ENCODE measurements around the gene LIME1. TPM values are rescaled to one million over a fixed set of nuclear protein-coding genes. Genes with fewer than 3 reads are reported as not detected.

LIME1 gene
- total and polyA plus RNA-seq, 10 of the 15 experiments (the other 5 are each of a cell fraction or from before 2014, with no cell fraction given) = 0.35 to 154 (median 49.9) TPM

- TF ChIP-seq POLR2AphosphoS5 (IDR thresholded peaks at IDR 0.05; ENCODE audit: low read length) (no peak), ETV6 (conservative IDR thresholded peaks at IDR 0.05 in 1 of 2, IDR thresholded peaks at IDR 0.05 in 1 of 2; ENCODE audit: borderline replicate concordance in 1 of 2, low read depth in 1 of 2) (no peak), GATAD2B (conservative IDR thresholded peaks at IDR 0.05; ENCODE audit: low read depth) (no peak), CHD2 (IDR thresholded peaks at IDR 0.05; ENCODE audit: borderline replicate concordance, low read depth, low read length) (no peak), SUZ12 (IDR thresholded peaks at IDR 0.05; ENCODE audit: unreplicated experiment) (no peak)
Observed at GRCh38 chr20:63687419-63688178, 48.9 kb upstream of the LIME1 start (continued).

- SMC1A ChIA-PET (ENCODE audit: uncharacterized antibody, unreplicated experiment) = interaction anchor here (1.5 kb wide), 1 partner anchor 151 kb away, joined by 3 read pairs; no protein-coding TSS in a partner anchor
- TF ChIP-seq POLR2A (IDR thresholded peaks at IDR 0.05; ENCODE audit: low read depth, low read length) = peak; percentile 50
- TF ChIP-seq TARDBP (IDR thresholded peaks at IDR 0.05; ENCODE audit: borderline replicate concordance) = no peak
- POLR2A ChIA-PET = no interaction called here
- Histone ChIP-seq H3K4me3 (no peak overlapping the region), H3K9me3 (replicated peaks; ENCODE audit: control insufficient read depth, insufficient read depth, low read length) (no peaks in the 10 kb centered on the region), H4K20me1 (ENCODE audit: control insufficient read depth, insufficient read depth) (no peaks in the 10 kb centered on the region), H2AFZ (ENCODE audit: control insufficient read depth, low read depth, low read length) (no peak overlapping the region), H3K27ac (ENCODE audit: control insufficient read depth, insufficient read depth) (no peak overlapping the region), H3K9ac (ENCODE audit: control insufficient read depth, insufficient read depth, low read length) (no peak overlapping the region), H3K36me3 (ENCODE audit: control insufficient read depth in 2 of 2, insufficient read depth in 2 of 2, low read length in 1 of 2) (no peaks in the 10 kb centered on the region), H3K27me3 (replicated peaks in 1 of 2; ENCODE audit: control insufficient read depth in 2 of 2, insufficient read depth in 2 of 2, low read length in 1 of 2) (no peaks in the 10 kb centered on the region), H3K4me2 (ENCODE audit: control insufficient read depth, insufficient read depth) (no peak overlapping the region), H3K4me1 (ENCODE audit: control insufficient read depth, insufficient read depth, low read length) (no peaks in the 10 kb centered on the region), H3K79me2 (ENCODE audit: control insufficient read depth, insufficient read depth, low read length) (no peaks in the 10 kb centered on the region)
- no peak for DNase-seq (ENCODE audit: low read depth, low spot score)
- no TSS peak for BruUV-seq (replicated peaks)
- no peak for FAIRE-seq
- CTCF ChIA-PET = no interaction called here
- ATAC-seq = no peak
- intact Hi-C loops (cut with micrococcal nuclease; ENCODE audit: unreplicated experiment) = no loop called here
- RAD21 ChIA-PET (ENCODE audit: unreplicated experiment) = no interaction called here
- in situ Hi-C loops (cut with MboI) = no loop called here
- 87% methylated on average over 29 of the region's 31 CpGs for WGBS (ENCODE audit: insufficient coverage, insufficient replicate concordance, low lambda C conversion rate, missing lambda C conversion rate)
Observed at GRCh38 chr20:63688228-63689045, 48.0 kb upstream of the LIME1 start.

All from GM12878 (cell line).